Fibroblast of pulmonary artery (primary cell): ENCODE results near the gene TMOD1.

Source experiments
- DNase-seq: peaks from one replicate; pipeline ENCODE4 v3.0.0-alpha.2; 2010; ENCODE audit warnings: low read depth
- H3K4me3 ChIP-seq: replicated peaks from 2 replicates; pipeline ENCODE4 v1.5.1; 2011; ENCODE audit warnings: low read depth, mild to moderate bottlenecking, control low read depth, low read length, moderate library complexity
- CTCF ChIP-seq: IDR thresholded peaks from 2 replicates; pipeline ENCODE4 v1.5.1; 2011; ENCODE audit warnings: mild to moderate bottlenecking, control low read depth, low read length, inconsistent platforms; ENCODE audit errors: missing control alignments

The TMOD1 gene

DNA sequence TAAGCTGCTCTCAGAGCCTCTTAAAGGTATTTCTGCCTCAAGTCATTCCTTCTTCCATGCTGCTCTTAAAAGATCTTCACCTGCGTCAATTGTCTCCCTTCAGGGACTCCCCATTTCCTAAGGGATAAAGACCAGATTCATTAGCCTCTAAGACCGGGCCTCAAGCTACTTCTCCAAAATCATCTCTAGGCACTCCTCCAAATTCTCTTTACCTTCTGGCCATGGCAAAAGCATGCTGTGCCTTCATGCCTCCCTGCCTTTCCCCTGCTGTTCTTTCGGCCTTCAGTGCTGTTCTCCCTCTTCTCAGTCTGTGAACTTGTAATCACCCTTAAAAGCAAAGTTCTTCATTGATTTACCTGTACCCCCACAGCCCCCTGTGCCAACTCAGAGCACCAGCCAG lies 4.4 kb downstream of the TMOD1 start:
- no peak overlapping the region for H3K4me3 ChIP-seq
- no peak for TF ChIP-seq CTCF
- no peak for DNase-seq

DNA sequence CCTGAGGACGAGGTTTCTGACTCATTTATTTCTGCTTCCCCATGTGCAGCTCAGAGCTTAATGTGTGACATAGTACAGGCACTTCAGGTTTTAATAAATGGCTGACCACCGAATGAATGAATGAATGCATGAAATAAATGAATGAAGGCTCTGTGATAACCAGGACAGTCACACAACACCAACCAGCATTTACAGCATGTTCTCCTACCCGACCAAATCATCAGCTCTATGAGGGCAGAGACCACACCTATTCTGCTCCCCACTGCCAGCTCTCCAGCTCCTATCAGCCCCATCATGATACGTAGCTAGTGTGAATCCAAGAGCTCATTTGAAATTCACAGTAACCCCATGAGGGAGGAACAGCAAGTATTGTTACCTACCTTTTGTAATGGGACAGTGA lies 4.8 kb downstream of the TMOD1 start:
- DNase-seq: no peak
- H3K4me3 ChIP-seq: no peak overlapping the region
- TF ChIP-seq CTCF: no peak

GRCh38 chr9:97506787-97507186 lies 5.3 kb downstream of the TMOD1 start:
- no peak for TF ChIP-seq CTCF
- no peak for DNase-seq
- no peak overlapping the region for H3K4me3 ChIP-seq

DNA sequence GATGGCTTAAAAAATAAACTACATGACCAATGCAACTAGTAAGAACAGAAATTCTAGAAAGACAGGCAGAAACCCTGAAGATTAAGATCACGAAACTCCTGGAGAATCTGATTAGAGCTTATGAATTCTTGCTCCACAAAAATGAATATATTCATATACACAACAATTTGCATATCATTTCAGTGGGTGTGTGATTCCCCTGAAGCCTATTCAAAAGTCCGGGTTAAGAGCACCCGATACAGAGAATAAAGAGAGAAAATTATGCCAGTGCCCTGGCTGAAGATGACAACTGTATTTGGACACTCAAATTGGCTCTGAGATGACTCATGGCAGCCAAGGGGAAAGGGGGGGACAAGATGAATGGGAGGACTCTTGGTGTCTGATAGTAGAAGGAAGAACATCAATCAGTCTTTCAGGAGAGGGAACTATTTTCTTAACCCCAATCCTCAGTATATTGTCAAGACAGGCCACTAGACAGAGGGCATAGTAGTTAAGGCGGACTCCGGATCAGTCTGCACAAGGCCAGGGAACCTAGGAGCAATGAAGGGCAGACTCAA lies 6.0 kb downstream of the TMOD1 start:
- H3K4me3 ChIP-seq: no peak overlapping the region
- DNase-seq: no peak
- no peak for TF ChIP-seq CTCF

DNA sequence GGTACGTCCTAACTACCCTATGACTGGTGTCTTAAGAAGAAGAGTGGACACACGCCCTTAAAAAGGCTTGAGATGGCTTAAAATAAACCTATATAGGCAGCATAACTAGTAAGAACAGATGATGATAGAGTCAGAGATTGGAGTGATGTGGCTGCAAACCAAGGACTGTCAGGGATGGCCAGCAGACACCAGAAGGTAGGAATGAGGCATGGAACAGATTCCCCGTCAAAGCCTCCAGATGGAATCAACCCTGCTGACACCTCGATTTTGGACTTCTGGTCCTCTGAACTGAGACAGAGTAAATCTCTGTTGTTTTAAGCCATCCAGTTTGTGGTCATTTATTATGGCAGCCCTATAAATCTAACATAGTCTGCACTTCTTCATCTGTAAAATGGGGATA lies 7.4 kb downstream of the TMOD1 start:
- no peak for TF ChIP-seq CTCF
- no peak overlapping the region for H3K4me3 ChIP-seq
- no peak for DNase-seq

DNA sequence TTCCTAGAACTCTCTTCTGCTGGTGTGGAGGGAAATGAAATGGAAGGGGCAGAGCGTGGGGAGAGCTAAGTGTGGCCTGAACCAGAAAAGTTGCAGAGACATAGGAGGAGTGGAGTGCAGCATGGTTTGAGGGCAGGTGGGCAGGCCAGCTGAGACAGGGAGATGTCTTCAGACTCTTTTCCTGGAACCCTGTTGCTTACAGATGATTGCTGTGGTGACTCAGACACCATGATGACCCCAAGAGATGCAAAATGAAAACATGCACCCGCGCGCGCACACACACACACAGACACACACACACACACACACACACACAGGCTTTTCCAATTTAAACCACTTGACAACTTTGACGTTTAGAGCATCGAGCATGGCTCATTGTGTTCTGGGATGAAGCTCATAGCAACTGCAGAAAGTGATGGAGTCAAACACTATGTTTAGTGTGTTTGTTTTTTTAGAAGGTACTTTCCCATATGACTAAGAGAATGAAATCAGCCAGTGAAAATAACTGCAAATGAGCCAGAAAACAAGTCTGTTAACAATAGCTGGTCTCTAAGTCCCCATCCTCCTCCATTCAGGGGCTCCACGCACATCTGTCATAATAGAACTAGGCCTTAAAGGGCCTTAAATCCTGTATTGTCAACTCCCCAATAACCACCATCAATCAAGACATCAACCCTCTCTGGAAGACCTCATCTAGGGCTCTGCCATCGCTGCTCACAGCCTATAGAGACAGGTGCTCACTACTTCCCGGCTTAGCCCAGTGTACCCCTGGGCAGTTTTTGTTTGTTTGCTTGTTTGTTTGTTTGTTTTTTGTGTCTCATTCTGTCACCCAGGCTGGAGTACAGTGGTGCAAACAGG lies 9.6 kb downstream of the TMOD1 start:
- peak; percentile 57 for DNase-seq
- no peak overlapping the region for H3K4me3 ChIP-seq
- TF ChIP-seq CTCF: no peak
